ENCODE results near the gene BAX. TPM values are rescaled to one million over a fixed set of nuclear protein-coding genes. Genes with fewer than 3 reads are reported as not detected.

The BAX gene
- total and polyA plus RNA-seq, 4 donors = 10.5 to 27.0 (median 14.8) TPM

- peak; percentile 84 for DNase-seq (ENCODE audit: low spot score)
- Histone ChIP-seq H3K4me1 (ENCODE audit: control insufficient read depth in 4 of 4, insufficient read depth in 4 of 4, low read length in 3 of 4) (peaks cover 0 to 9% (median 2%) of the 10 kb centered on the region in 4 donors), H3K36me3 (ENCODE audit: control insufficient read depth in 4 of 4, insufficient read depth in 3 of 4, low read depth in 1 of 4, low read length in 3 of 4) (no peaks in the 10 kb centered on the region), H3K9me3 (ENCODE audit: control insufficient read depth in 4 of 4, low read length in 3 of 4) (no peaks in the 10 kb centered on the region), H3K9ac (ENCODE audit: low read depth in 1 of 2, low read length in 2 of 2) (peak within 1 kb of the TSS in 1 of 2 donors; percentile 19), H3K4me3 (ENCODE audit: low read depth in 1 of 3, low read length in 3 of 3) (peak within 1 kb of the TSS; percentile 23 to 35 (median 26)), H3K27ac (ENCODE audit: low read depth in 1 of 2, low read length in 2 of 2) (no peak within 1 kb of the TSS), H3K27me3 (ENCODE audit: control insufficient read depth in 4 of 4, insufficient read depth in 4 of 4, low read length in 3 of 4) (peaks cover 0 to 5% (median 0%) of the 10 kb centered on the region in 4 donors)
- TF ChIP-seq REST (IDR thresholded peaks at IDR 0.05) = no peak
- peak; percentile 10 for TF ChIP-seq SP1 (IDR thresholded peaks at IDR 0.05)
- peak in 1 of 2 donors; percentile 12 for TF ChIP-seq HNF4A (conservative IDR thresholded peaks at IDR 0.05)
- 6% methylated on average over 43 of the region's 43 CpGs for WGBS
Measured at GRCh38 chr19:48933382-48933932, 21.2 kb upstream of the BAX start, which contains the start of gene DHDH. Gene DHDH, plus strand, starts transcription at chr19:48933699. Its CDS starts 23 bp downstream, at chr19:48933722.

GRCh38 chr19:48934837-48935236 lies 19.8 kb upstream of the BAX start:
- Histone ChIP-seq H3K9ac (ENCODE audit: low read depth in 1 of 2, low read length in 2 of 2) (no peak overlapping the region), H3K36me3 (ENCODE audit: control insufficient read depth in 4 of 4, insufficient read depth in 3 of 4, low read depth in 1 of 4, low read length in 3 of 4) (no peaks in the 10 kb centered on the region), H3K4me1 (ENCODE audit: control insufficient read depth in 4 of 4, insufficient read depth in 4 of 4, low read length in 3 of 4) (peaks cover 0 to 9% (median 2%) of the 10 kb centered on the region in 4 donors), H3K27ac (ENCODE audit: low read depth in 1 of 2, low read length in 2 of 2) (no peak overlapping the region), H3K9me3 (ENCODE audit: control insufficient read depth in 4 of 4, low read length in 3 of 4) (no peaks in the 10 kb centered on the region), H3K27me3 (ENCODE audit: control insufficient read depth in 4 of 4, insufficient read depth in 4 of 4, low read length in 3 of 4) (peaks cover 0 to 5% (median 0%) of the 10 kb centered on the region in 4 donors), H3K4me3 (ENCODE audit: low read depth in 1 of 3, low read length in 3 of 3) (no peak overlapping the region)
- DNase-seq (ENCODE audit: low spot score) = no peak
- no peak for TF ChIP-seq SP1 (IDR thresholded peaks at IDR 0.05)
- no peak for TF ChIP-seq ATF3 (IDR thresholded peaks at IDR 0.05)
- TF ChIP-seq JUND (IDR thresholded peaks at IDR 0.05) = no peak
- TF ChIP-seq RAD21 (IDR thresholded peaks at IDR 0.05) = no peak
- TF ChIP-seq EGR1 (IDR thresholded peaks at IDR 0.05; ENCODE audit: low read depth in 2 of 2) = no peak
- TF ChIP-seq GABPA (IDR thresholded peaks at IDR 0.05 in 1 of 2, conservative IDR thresholded peaks at IDR 0.05 in 1 of 2) = no peak
- TF ChIP-seq, protein P1, sequence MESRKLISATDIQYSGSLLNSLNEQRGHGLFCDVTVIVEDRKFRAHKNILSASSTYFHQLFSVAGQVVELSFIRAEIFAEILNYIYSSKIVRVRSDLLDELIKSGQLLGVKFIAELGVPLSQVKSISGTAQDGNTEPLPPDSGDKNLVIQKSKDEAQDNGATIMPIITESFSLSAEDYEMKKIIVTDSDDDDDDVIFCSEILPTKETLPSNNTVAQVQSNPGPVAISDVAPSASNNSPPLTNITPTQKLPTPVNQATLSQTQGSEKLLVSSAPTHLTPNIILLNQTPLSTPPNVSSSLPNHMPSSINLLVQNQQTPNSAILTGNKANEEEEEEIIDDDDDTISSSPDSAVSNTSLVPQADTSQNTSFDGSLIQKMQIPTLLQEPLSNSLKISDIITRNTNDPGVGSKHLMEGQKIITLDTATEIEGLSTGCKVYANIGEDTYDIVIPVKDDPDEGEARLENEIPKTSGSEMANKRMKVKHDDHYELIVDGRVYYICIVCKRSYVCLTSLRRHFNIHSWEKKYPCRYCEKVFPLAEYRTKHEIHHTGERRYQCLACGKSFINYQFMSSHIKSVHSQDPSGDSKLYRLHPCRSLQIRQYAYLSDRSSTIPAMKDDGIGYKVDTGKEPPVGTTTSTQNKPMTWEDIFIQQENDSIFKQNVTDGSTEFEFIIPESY (IDR thresholded peaks at IDR 0.05) = no peak
- TF ChIP-seq FOXA2 (IDR thresholded peaks at IDR 0.05) = no peak
- no peak for TF ChIP-seq MAX (IDR thresholded peaks at IDR 0.05)
- no peak for TF ChIP-seq RXRA (IDR thresholded peaks at IDR 0.05)
- TF ChIP-seq TAF1 (conservative IDR thresholded peaks at IDR 0.05) = no peak
- no peak for TF ChIP-seq HNF4A (conservative IDR thresholded peaks at IDR 0.05)
- no peak for TF ChIP-seq NR2F2 (IDR thresholded peaks at IDR 0.05)
- no peak for TF ChIP-seq HNF4G (IDR thresholded peaks at IDR 0.05)
- 77% methylated on average over 19 of the region's 19 CpGs for WGBS

Data from liver (tissue), 9 donors.